Natural killer cell (primary cell): Measurements from ENCODE around the gene CARMIL1. TPM values are rescaled to one million over a fixed set of nuclear protein-coding genes. Genes with fewer than 3 reads are reported as not detected.
A peak's percentile ranks its signal among the peaks of the same experiment; 100 is the strongest.

ENCODE experiments used
- ATAC-seq, 3 donors: fragments of 150-1000 bp in 2 of 3; fragments of 200-7000 bp in 1 of 3; cut with Tn5 transposase; 1 replicate in 1 of 3; 2 replicates in 2 of 3; pipeline ENCODE4 v1.10.0; 2021; ENCODE audit warnings: mild to moderate bottlenecking in 2 of 3, moderate library complexity in 2 of 3
- DNase-seq, 2 donors: peaks; one replicate each; pipeline versions ENCODE4 v3.0.0 to v3.0.0-alpha.2; 2013 to 2021; ENCODE audit warnings: mixed read lengths in 1 of 2
- H3K27ac ChIP-seq: one replicate; pipeline ENCODE4 v1.5.1; 2013; ENCODE audit warnings: mild to moderate bottlenecking, low read length
- H3K27me3 ChIP-seq: one replicate; pipeline ENCODE4 v1.6.1; 2013; ENCODE audit warnings: low read length; ENCODE audit not compliant: control insufficient read depth, insufficient read depth
- H3K36me3 ChIP-seq: one replicate; pipeline ENCODE4 v1.6.1; 2013; ENCODE audit warnings: low read length; ENCODE audit not compliant: control insufficient read depth, insufficient read depth
- H3K4me1 ChIP-seq: one replicate; pipeline ENCODE4 v1.6.1; 2013; ENCODE audit warnings: low read length; ENCODE audit not compliant: control insufficient read depth, insufficient read depth
- H3K4me3 ChIP-seq: one replicate; pipeline ENCODE4 v1.5.1; 2013; ENCODE audit warnings: low read length
- H3K9me3 ChIP-seq: one replicate; pipeline ENCODE4 v1.6.1; 2013; ENCODE audit warnings: low read length; ENCODE audit not compliant: control insufficient read depth, insufficient read depth
- H3K27ac Mint-ChIP-seq, 2 donors: one replicate each; pipeline ENCODE4 v1.8.0; 2022; ENCODE audit warnings: mild to moderate bottlenecking in 2 of 2, mixed read lengths in 2 of 2, moderate library complexity in 1 of 2
- H3K27me3 Mint-ChIP-seq, 2 donors: one replicate each; pipeline ENCODE4 v1.8.0; 2022; ENCODE audit warnings: low read depth in 2 of 2, mixed read lengths in 2 of 2
- H3K36me3 Mint-ChIP-seq: one replicate; pipeline ENCODE4 v1.8.0; 2022; ENCODE audit warnings: mixed read lengths
- H3K4me1 Mint-ChIP-seq, 2 donors: one replicate each; pipeline ENCODE4 v1.8.0; 2022; ENCODE audit warnings: mixed read lengths in 2 of 2
- H3K4me3 Mint-ChIP-seq: one replicate; pipeline ENCODE4 v1.8.0; 2022; ENCODE audit warnings: mild to moderate bottlenecking, moderate library complexity, mixed read lengths
- H3K9me3 Mint-ChIP-seq, 2 donors: one replicate each; pipeline ENCODE4 v1.8.0; 2022; ENCODE audit warnings: mixed read lengths in 2 of 2
- WGBS: methylation state at CpG from one replicate; pipeline ENCODE4 v1.1.7; 2013; ENCODE audit warnings: missing lambda C conversion rate; ENCODE audit not compliant: insufficient coverage; 5-methylcytosine and 5-hydroxymethylcytosine counted together
- intact Hi-C: fragments of 100-400 bp; cut with micrococcal nuclease; formaldehyde crosslinking; loops from one replicate; pipeline ENCODE4 v1.14.2; 2022
- total RNA-seq, 4 donors: library from RNA; stranded (reverse); fragments of 120-200 nt in 1 of 4; gene quantifications; one replicate each; pipeline versions ENCODE4 v1.2.3 to v1.2.4, GENCODE V29; 2013 to 2022
- TF ChIP-seq, protein P1 (sequence below): fragments of 200-600 bp; IDR thresholded peaks from one replicate; pipeline ENCODE4 v1.8.0; 2022; ENCODE audit warnings: antibody characterized with exemption

Gene CARMIL1
- 1 to 10 TPM in 1 of 3 donors, under 1 TPM in 2; 0.25 to 1.1 (median 0.35) TPM for total RNA-seq
- 7.5 TPM for total RNA-seq (2013)

DNA sequence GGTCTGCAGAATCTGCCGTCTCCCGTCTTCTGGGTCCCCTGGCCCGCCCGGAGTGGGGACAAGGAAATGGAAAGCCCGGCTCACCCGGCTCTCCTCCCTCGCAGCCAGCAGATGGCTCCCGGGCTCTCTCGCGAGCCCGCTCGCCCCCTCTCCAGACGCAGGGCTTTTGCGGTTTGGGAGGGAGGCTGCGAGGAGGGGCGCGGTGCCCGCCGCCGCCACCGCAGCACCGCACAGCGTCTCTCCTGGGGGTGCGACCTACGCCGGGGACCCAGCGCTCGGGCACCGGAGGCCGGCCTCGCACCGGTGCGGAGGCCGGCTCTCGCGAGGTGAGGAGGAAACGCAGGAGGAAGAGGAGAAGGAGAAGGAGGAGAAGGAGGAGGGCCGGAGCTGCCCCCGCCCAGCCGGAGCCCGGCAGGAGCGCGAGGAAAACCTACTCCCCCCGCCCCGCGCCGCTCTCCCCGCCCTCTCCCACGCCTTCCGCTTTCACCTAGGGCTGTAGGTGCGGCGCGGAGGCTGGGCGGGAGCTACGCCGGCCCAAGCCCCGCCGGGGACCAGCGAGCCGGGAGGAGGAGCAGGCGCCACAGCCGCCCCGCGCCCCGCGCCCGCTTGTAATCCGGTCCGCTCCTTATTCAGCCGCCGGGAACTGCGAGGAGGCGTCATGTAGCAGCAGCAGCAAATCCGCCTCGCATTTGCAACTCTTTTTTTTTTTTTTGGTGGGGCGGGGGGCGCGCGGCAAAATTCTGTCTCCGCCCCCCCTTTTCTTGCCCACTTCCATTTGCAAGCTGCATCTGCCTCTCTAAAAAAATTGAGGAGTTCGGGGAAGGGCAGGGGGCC lies at the start of gene CARMIL1:
Gene CARMIL1 (plus strand): TSS at position 461 of the 834 bp plus-strand sequence. CDS start 422 bp downstream, outside the sequence.
- Histone ChIP-seq H3K9me3 (no peaks in the 10 kb centered on the region), H3K36me3 (no peaks in the 10 kb centered on the region), H3K27me3 (peaks cover 7% of the 10 kb centered on the region), H3K27ac (no peak within 1 kb of the TSS), H3K4me1 (peaks cover 20% of the 10 kb centered on the region), H3K4me3 (peak within 1 kb of the TSS; percentile 62)
- ATAC-seq (peak; percentile 74 to 77 (median 76)), DNase-seq (peak; percentile 30 to 84)
- Mint-ChIP-seq H3K4me1 (peaks cover 4 to 19% of the 10 kb centered on the region in 2 donors), H3K27me3 (peaks cover 17 to 25% of the 10 kb centered on the region in 2 donors), H3K4me3 (peak within 1 kb of the TSS; percentile 90), H3K27ac (peak within 1 kb of the TSS in 1 of 2 donors; percentile 35), H3K9me3 (no peaks in the 10 kb centered on the region), H3K36me3 (no peaks in the 10 kb centered on the region)
- under 1% methylated on average over 79 of the region's 81 CpGs for WGBS
- intact Hi-C loops = no loop called here
- TF ChIP-seq, protein P1, sequence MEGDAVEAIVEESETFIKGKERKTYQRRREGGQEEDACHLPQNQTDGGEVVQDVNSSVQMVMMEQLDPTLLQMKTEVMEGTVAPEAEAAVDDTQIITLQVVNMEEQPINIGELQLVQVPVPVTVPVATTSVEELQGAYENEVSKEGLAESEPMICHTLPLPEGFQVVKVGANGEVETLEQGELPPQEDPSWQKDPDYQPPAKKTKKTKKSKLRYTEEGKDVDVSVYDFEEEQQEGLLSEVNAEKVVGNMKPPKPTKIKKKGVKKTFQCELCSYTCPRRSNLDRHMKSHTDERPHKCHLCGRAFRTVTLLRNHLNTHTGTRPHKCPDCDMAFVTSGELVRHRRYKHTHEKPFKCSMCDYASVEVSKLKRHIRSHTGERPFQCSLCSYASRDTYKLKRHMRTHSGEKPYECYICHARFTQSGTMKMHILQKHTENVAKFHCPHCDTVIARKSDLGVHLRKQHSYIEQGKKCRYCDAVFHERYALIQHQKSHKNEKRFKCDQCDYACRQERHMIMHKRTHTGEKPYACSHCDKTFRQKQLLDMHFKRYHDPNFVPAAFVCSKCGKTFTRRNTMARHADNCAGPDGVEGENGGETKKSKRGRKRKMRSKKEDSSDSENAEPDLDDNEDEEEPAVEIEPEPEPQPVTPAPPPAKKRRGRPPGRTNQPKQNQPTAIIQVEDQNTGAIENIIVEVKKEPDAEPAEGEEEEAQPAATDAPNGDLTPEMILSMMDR = peak; percentile 20

DNA sequence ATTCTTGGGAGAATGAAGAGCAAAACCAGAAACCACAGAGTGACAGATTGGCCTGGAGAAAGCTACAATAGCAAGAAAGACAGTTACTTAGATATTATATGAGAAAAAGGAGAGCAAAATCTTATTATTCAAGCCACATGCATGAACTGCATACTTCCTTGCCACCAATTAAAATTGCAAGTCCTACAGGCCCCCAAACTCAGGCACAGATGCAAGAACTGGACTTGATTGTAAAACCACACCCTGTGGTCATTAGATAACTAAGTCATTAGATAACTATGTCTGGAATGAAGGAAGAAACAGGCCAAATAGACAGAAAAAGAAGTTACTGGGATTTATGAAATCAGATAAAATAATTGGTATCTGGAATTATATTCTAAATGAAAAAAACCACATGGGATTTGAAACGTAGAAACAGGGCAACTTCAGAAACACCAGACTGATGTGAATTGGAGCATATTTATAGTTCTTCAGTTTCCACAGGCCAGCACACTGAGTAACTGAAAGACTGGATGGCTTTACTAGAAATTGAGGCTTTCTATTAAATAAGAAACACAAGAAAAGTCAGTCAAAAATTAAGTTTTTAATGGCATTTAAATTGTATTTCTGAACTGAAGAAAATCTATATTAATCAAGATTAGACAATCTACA lies 49.4 kb upstream of the CARMIL1 start:
- H3K4me3 Mint-ChIP-seq = no peak overlapping the region

DNA sequence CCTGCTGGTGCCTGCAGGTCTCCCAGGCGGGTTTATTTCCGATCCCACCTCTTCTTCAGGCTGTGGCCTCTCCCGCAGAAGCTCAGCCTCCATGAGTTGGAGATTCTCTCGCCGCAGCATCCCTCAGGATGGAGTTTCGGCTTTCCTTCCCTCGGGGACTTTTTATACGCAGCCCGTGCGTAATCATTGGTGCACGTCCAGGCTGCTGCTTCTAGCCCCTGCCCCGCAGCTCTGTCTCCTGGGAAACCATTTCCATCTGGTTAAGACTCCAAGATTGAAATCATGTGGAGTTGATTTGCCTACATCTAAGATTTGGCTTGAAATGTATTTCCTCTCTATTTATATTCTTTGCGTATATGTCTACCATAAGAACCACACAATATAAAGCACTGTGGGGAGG lies 46.7 kb upstream of the CARMIL1 start:
- Histone ChIP-seq H3K4me1 (no peaks in the 10 kb centered on the region), H3K27me3 (no peaks in the 10 kb centered on the region), H3K27ac (no peak overlapping the region), H3K4me3 (no peak overlapping the region), H3K9me3 (no peaks in the 10 kb centered on the region), H3K36me3 (no peaks in the 10 kb centered on the region)
- ATAC-seq = no peak
- TF ChIP-seq, protein P1 = no peak
- no peak overlapping the region for H3K27ac Mint-ChIP-seq
- intact Hi-C loops = no loop called here
- 92% methylated on average over 12 of the region's 13 CpGs for WGBS
- H3K9me3 Mint-ChIP-seq = no peaks in the 10 kb centered on the region
- no peak for DNase-seq
- H3K36me3 Mint-ChIP-seq = no peaks in the 10 kb centered on the region
- H3K4me1 Mint-ChIP-seq = peaks cover 0 to 5% of the 10 kb centered on the region in 2 donors
- H3K27me3 Mint-ChIP-seq = peaks cover 0 to 14% of the 10 kb centered on the region in 2 donors
- no peak overlapping the region for H3K4me3 Mint-ChIP-seq

More for the DNA sequence above, 49.4 kb upstream of the CARMIL1 start:
- H3K9me3 Mint-ChIP-seq = no peaks in the 10 kb centered on the region
- no peak overlapping the region for H3K27ac Mint-ChIP-seq
- no peaks in the 10 kb centered on the region for H3K36me3 ChIP-seq
- TF ChIP-seq, protein P1 = no peak
- WGBS = 36% methylated on average over 1 of the region's 1 CpG
- no peaks in the 10 kb centered on the region for H3K36me3 Mint-ChIP-seq
- DNase-seq (no peak), ATAC-seq (no peak)
- no peaks in the 10 kb centered on the region for H3K4me1 Mint-ChIP-seq
- no peaks in the 10 kb centered on the region for H3K9me3 ChIP-seq
- no peaks in the 10 kb centered on the region for H3K27me3 ChIP-seq
- H3K27ac ChIP-seq = no peak overlapping the region
- peaks cover 3 to 8% of the 10 kb centered on the region in 2 donors for H3K27me3 Mint-ChIP-seq
- no peak overlapping the region for H3K4me3 ChIP-seq
- no peaks in the 10 kb centered on the region for H3K4me1 ChIP-seq
- intact Hi-C loops = no loop called here
